HEK293T (cell line): Measurements from ENCODE around the gene DIAPH3.

Source experiments
- BHLHE40 ChIP-seq: fragments of 450-650 bp; IDR thresholded peaks from 2 replicates; pipeline ENCODE4 v1.6.1; 2016; ENCODE audit warnings: mild to moderate bottlenecking, moderate library complexity, borderline replicate concordance
- CTBP1 ChIP-seq: fragments of 450-650 bp; IDR thresholded peaks from 2 replicates; pipeline ENCODE4 v1.6.1; 2016; ENCODE audit warnings: borderline replicate concordance
- FOXA1 ChIP-seq: fragments of 450-650 bp; IDR thresholded peaks from 2 replicates; pipeline ENCODE4 v1.6.1; 2016; ENCODE audit warnings: mild to moderate bottlenecking
- FOXM1 ChIP-seq: fragments of 450-650 bp; IDR thresholded peaks from 2 replicates; pipeline ENCODE4 v1.6.1; 2017; ENCODE audit warnings: mild to moderate bottlenecking, borderline replicate concordance
- HDGF ChIP-seq: fragments of 450-650 bp; IDR thresholded peaks from 2 replicates; pipeline ENCODE4 v1.6.1; 2017; ENCODE audit warnings: antibody characterized with exemption, borderline replicate concordance
- L3MBTL2 ChIP-seq: fragments of 450-650 bp; conservative IDR thresholded peaks from 2 replicates; pipeline ENCODE4 v1.6.1; 2016; ENCODE audit warnings: mild to moderate bottlenecking
- LEF1 ChIP-seq: fragments of 450-650 bp; IDR thresholded peaks from 2 replicates; pipeline ENCODE4 v1.6.1; 2017; ENCODE audit warnings: mild to moderate bottlenecking, borderline replicate concordance
- NFRKB ChIP-seq: fragments of 450-650 bp; IDR thresholded peaks from 2 replicates; pipeline ENCODE4 v1.6.1; 2016; ENCODE audit warnings: mild to moderate bottlenecking, moderate library complexity
- PKNOX1 ChIP-seq: fragments of 450-650 bp; IDR thresholded peaks from 2 replicates; pipeline ENCODE4 v1.6.1; 2016
- SP1 ChIP-seq: fragments of 450-650 bp; IDR thresholded peaks from 2 replicates; pipeline ENCODE4 v1.6.1; 2017
- SUZ12 ChIP-seq: fragments of 450-650 bp; IDR thresholded peaks from 2 replicates; pipeline ENCODE4 v1.6.1; 2016; ENCODE audit warnings: mild to moderate bottlenecking
- TARDBP ChIP-seq: fragments of 450-650 bp; IDR thresholded peaks from 2 replicates; pipeline ENCODE4 v1.6.1; 2016

GRCh38 chr13:59738921-59739320 lies 424.8 kb downstream of the DIAPH3 start:
- TF ChIP-seq L3MBTL2 = no peak
- TF ChIP-seq NFRKB = no peak
- no peak for TF ChIP-seq FOXM1
- no peak for TF ChIP-seq SP1
- TF ChIP-seq TARDBP = no peak
- no peak for TF ChIP-seq BHLHE40
- TF ChIP-seq SUZ12 = no peak
- no peak for TF ChIP-seq HDGF
- no peak for TF ChIP-seq PKNOX1
- no peak for TF ChIP-seq FOXA1
- no peak for TF ChIP-seq LEF1
- no peak for TF ChIP-seq CTBP1
